OCI-LY1 (cell line): ENCODE results near the gene CABS1.

Source experiments
- H2AFZ ChIP-seq: fragments of 200-600 bp; sonication (generic), shearing (Covaris generic); 2 replicates; pipeline ENCODE4 v1.6.0; 2014; ENCODE audit warnings: antibody characterized with exemption, mild to moderate bottlenecking, low read length
- H3F3A ChIP-seq: fragments of 200-600 bp; sonication (generic), shearing (Covaris generic); 2 replicates; pipeline ENCODE4 v1.6.0; 2014; ENCODE audit warnings: mild to moderate bottlenecking, antibody characterized with exemption, low read length, moderate library complexity; ENCODE audit not compliant: insufficient read depth
- H3K27ac ChIP-seq: fragments of 200-600 bp; sonication (generic); 2 replicates; pipeline ENCODE4 v1.5.1; 2014; ENCODE audit warnings: low read length, mixed run types, mild to moderate bottlenecking, low read depth; ENCODE audit not compliant: poor library complexity, severe bottlenecking
- H3K27me3 ChIP-seq: fragments of 200-600 bp; sonication (generic); 2 replicates; pipeline ENCODE4 v1.6.0; 2014; ENCODE audit warnings: antibody characterized with exemption, mild to moderate bottlenecking, low read length, moderate library complexity; ENCODE audit not compliant: insufficient read depth
- H3K36me3 ChIP-seq: fragments of 200-600 bp; sonication (generic); 2 replicates; pipeline ENCODE4 v1.6.1; 2014; ENCODE audit warnings: mild to moderate bottlenecking, antibody characterized with exemption, low read length, moderate library complexity, mixed read lengths; ENCODE audit not compliant: insufficient read depth
- H3K4me1 ChIP-seq: fragments of 200-600 bp; sonication (generic); 2 replicates; pipeline ENCODE4 v1.5.1; 2014; ENCODE audit warnings: mild to moderate bottlenecking, low read length, moderate library complexity; ENCODE audit not compliant: insufficient read depth, severe bottlenecking
- H3K4me2 ChIP-seq: fragments of 200-600 bp; sonication (generic), shearing (Covaris generic); 2 replicates; pipeline ENCODE4 v1.6.1; 2014; ENCODE audit warnings: low read length
- H3K4me3 ChIP-seq: fragments of 200-600 bp; sonication (generic); 2 replicates; pipeline ENCODE4 v1.5.1; 2014; ENCODE audit warnings: low read length, low read depth, mild to moderate bottlenecking, mixed read lengths; ENCODE audit not compliant: poor library complexity, severe bottlenecking
- H3K79me2 ChIP-seq: fragments of 200-600 bp; shearing (Covaris generic); 2 replicates; pipeline ENCODE4 v1.6.1; 2016; ENCODE audit warnings: mixed run types, low read length, mixed read lengths; ENCODE audit not compliant: insufficient read depth
- H3K9ac ChIP-seq: fragments of 200-600 bp; sonication (generic), shearing (Covaris generic); 2 replicates; pipeline ENCODE4 v1.6.1; 2014; ENCODE audit warnings: mild to moderate bottlenecking, low read length, mixed read lengths
- H3K9me2 ChIP-seq: fragments of 200-600 bp; sonication (generic), shearing (Covaris generic); 2 replicates; pipeline ENCODE4 v1.6.1; 2014; ENCODE audit warnings: low read depth, mild to moderate bottlenecking, low read length, mixed read lengths
- H3K9me3 ChIP-seq: fragments of 200-600 bp; shearing (Covaris generic); 2 replicates; pipeline ENCODE4 v1.6.1; 2014; ENCODE audit warnings: low read length, mixed read lengths
- H4K20me1 ChIP-seq: fragments of 200-600 bp; sonication (generic), shearing (Covaris generic); 2 replicates; pipeline ENCODE4 v1.6.0; 2016; ENCODE audit warnings: mild to moderate bottlenecking, low read length; ENCODE audit not compliant: insufficient read depth
- EZH2 ChIP-seq: fragments of 200-600 bp; sonication (generic), shearing (Covaris generic); IDR thresholded peaks from 2 replicates; pipeline ENCODE4 v1.8.0; 2017; ENCODE audit warnings: borderline replicate concordance, mixed run types, mild to moderate bottlenecking, antibody characterized with exemption, low read length, moderate library complexity, mixed read lengths
- TF ChIP-seq, protein P1 (sequence below): fragments of 200-600 bp; sonication (generic), shearing (Covaris generic); IDR thresholded peaks from 2 replicates; pipeline ENCODE4 v1.5.1; 2017; ENCODE audit warnings: mild to moderate bottlenecking, antibody characterized with exemption, low read length, moderate library complexity, mixed read lengths

Gene CABS1

GRCh38 chr4:70364002-70364401 is 29.2 kb downstream of the CABS1 start:
- Histone ChIP-seq H3F3A (no peaks in the 10 kb centered on the region), H3K27me3 (no peaks in the 10 kb centered on the region), H3K27ac (no peak overlapping the region), H3K4me1 (peaks cover 7% of the 10 kb centered on the region), H3K9ac (no peak overlapping the region), H2AFZ (no peak overlapping the region), H4K20me1 (no peaks in the 10 kb centered on the region), H3K4me3 (no peak overlapping the region), H3K9me2 (no peaks in the 10 kb centered on the region), H3K79me2 (no peaks in the 10 kb centered on the region), H3K36me3 (no peaks in the 10 kb centered on the region), H3K9me3 (no peaks in the 10 kb centered on the region), H3K4me2 (no peak overlapping the region)
- TF ChIP-seq, protein P1, sequence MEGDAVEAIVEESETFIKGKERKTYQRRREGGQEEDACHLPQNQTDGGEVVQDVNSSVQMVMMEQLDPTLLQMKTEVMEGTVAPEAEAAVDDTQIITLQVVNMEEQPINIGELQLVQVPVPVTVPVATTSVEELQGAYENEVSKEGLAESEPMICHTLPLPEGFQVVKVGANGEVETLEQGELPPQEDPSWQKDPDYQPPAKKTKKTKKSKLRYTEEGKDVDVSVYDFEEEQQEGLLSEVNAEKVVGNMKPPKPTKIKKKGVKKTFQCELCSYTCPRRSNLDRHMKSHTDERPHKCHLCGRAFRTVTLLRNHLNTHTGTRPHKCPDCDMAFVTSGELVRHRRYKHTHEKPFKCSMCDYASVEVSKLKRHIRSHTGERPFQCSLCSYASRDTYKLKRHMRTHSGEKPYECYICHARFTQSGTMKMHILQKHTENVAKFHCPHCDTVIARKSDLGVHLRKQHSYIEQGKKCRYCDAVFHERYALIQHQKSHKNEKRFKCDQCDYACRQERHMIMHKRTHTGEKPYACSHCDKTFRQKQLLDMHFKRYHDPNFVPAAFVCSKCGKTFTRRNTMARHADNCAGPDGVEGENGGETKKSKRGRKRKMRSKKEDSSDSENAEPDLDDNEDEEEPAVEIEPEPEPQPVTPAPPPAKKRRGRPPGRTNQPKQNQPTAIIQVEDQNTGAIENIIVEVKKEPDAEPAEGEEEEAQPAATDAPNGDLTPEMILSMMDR = no peak
- TF ChIP-seq EZH2 = no peak

DNA sequence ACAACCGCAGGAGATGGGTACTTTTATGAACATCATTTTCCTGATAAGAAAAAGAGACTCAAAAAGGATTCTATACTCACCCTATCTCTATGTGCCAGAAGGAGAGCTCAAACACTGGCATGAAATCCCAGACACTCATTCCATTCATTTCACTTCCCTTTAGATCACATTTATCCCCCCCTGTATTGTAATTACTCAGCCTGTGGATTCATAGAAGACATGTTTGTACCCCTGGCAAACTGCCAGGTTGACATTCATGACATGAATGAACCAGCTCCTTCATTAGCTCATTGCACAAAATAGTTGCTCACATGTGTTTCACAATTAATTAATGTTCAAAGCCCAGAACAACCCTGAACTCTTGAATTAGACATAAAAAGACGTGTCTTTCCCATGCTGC is 30.7 kb downstream of the CABS1 start:
- TF ChIP-seq, protein P1 = no peak
- TF ChIP-seq EZH2 = no peak
- H3K9me2 ChIP-seq = no peaks in the 10 kb centered on the region

DNA sequence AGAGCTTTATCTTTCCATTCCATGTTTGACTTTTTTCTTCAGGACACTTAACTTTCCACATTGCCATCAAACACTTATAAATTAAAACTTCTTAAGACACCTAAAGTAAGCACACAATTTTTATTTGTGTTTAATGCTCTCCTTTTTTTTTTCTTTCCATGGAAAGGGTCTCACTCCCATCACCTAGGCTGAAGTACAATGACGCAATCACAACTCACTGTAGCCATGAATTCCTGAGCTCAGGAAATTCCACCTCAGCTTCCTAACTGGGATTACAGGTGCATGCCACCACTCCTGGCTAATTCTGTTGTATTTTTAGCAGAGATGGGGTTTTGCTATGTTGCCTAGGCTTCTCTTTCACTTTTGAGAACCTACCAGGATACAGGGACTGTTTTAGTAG is 33.0 kb downstream of the CABS1 start:
- H2AFZ ChIP-seq = no peak overlapping the region
- no peaks in the 10 kb centered on the region for H3K27me3 ChIP-seq
- H3K9me3 ChIP-seq = no peaks in the 10 kb centered on the region
- H3K9me2 ChIP-seq = no peaks in the 10 kb centered on the region
- H3K79me2 ChIP-seq = no peaks in the 10 kb centered on the region
- H3K4me3 ChIP-seq = no peak overlapping the region
- no peak for TF ChIP-seq EZH2
- TF ChIP-seq, protein P1 = no peak
- no peaks in the 10 kb centered on the region for H3K36me3 ChIP-seq
- no peak overlapping the region for H3K9ac ChIP-seq
- no peaks in the 10 kb centered on the region for H4K20me1 ChIP-seq
- no peak overlapping the region for H3K4me2 ChIP-seq
- no peak overlapping the region for H3K27ac ChIP-seq
- H3F3A ChIP-seq = no peaks in the 10 kb centered on the region
- peaks cover 7% of the 10 kb centered on the region for H3K4me1 ChIP-seq

More for the DNA sequence above, 30.7 kb downstream of the CABS1 start:
- Histone ChIP-seq H3K27ac (no peak overlapping the region), H4K20me1 (no peaks in the 10 kb centered on the region), H3K4me2 (no peak overlapping the region), H3F3A (no peaks in the 10 kb centered on the region), H2AFZ (no peak overlapping the region), H3K9me3 (no peaks in the 10 kb centered on the region), H3K79me2 (no peaks in the 10 kb centered on the region), H3K4me3 (no peak overlapping the region), H3K36me3 (no peaks in the 10 kb centered on the region), H3K9ac (no peak overlapping the region), H3K4me1 (peaks cover 7% of the 10 kb centered on the region), H3K27me3 (no peaks in the 10 kb centered on the region)
